Suppressor macrophage treated with lipopolysaccharide for 4 hours (primary cell): ENCODE measurements around the gene DSCAM.

Experiments
- DNase-seq: peaks from one replicate; pipeline ENCODE4 v3.0.0-alpha.2; 2020

The DSCAM gene

DNA sequence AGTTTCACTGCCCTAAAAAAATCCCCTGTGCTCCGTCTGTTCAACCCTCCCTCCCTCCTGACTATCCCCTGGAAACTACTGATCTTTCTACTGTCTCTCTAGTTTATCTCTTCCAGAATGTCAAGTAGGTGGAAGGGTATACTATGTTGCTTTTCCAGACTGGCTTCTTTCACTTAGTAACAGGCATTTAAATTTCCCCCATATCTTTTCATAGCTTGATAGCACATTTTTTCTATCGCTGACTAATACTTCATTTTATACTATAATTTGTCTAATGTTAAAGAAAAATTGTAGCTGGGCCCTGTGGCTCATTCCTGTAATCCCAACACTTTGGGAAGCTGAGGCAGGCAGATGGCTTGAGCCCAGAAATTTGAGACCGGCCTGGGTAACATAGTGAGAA, 142.8 kb downstream of the DSCAM start:
- DNase-seq: no peak

DNA sequence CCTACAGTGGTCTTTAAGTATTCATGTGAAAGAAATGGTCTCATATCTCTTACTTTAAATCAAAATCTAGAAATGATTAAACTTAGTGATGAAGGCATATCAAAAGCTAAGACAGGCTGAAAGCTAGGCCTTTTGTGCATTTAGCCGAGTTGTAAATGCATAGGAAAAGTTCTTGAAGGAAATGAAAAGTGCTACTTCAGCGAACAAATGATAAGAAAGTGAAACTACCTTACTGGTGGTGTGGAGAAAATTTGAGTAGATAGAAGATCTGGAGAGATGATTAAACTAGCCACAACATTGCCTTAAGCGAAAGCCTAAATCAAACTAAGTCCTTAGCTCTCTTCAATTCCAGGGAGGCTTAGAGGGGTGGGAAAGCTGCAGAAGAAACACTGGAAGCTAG, 147.6 kb downstream of the DSCAM start:
- DNase-seq: no peak

DNA sequence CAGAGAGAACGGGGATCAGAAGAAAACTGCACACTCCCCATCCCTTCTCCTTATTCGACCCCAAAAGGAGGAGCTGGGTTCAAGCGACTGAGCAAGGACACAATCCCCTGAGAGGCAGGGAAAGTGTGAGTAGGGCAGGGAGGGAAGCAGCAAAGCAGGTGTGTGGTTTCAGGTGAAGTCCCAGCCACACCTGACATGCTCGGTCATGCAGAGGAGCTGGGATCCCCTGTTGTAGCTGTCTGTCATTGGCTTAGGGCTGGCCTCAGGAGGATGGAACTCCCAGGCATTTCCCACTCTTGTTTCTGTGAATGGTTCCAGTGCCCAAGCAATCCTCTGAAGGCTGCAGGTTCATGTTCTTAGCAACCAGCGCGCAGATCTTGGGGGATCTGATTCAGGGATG, 150.7 kb downstream of the DSCAM start:
- DNase-seq: no peak

DNA sequence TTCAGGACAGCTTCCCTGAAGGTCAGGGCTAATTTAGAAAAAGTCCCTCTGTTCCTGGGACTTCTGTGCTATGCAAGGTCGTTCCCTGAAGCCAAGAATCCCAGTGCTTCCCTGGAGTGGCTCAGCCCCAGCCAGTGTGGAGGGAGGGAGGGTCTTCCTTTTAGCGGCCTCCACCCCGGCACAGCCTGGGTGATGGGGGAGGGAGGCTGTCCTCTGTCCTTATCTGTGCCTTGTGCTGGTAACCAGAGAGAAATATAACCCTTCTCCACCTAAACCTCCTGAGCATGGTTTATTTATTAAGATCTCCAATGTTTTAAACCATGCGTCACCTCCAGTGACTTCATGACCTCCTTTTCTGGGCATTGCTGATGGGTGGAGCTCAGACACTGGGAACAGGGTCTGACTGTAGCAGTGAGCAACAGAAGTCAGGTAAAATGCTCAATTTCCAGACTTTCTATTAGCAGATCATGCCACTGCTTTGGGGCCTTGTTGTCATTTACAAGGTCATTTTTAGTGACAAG, 157.1 kb downstream of the DSCAM start:
- DNase-seq: no peak

DNA sequence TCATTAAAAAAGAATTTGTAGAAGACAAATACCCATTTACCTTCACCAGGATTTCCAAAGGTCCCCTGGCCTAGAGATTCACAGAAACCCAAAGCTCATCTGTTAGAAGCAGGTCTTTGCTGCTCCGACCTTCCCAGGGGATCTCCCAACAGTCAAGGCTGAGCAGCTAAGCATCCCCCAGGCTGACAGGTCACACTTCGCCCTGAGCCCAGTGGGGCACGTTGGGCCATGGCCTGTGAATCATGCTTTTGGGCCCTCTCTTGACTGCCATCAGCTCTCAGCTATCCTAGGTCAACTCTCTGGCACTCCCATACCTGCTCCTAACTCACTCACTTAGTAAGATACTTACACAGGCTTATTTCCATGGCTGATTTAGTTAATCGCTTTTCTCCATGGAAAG, 157.7 kb downstream of the DSCAM start:
- DNase-seq: no peak

DNA sequence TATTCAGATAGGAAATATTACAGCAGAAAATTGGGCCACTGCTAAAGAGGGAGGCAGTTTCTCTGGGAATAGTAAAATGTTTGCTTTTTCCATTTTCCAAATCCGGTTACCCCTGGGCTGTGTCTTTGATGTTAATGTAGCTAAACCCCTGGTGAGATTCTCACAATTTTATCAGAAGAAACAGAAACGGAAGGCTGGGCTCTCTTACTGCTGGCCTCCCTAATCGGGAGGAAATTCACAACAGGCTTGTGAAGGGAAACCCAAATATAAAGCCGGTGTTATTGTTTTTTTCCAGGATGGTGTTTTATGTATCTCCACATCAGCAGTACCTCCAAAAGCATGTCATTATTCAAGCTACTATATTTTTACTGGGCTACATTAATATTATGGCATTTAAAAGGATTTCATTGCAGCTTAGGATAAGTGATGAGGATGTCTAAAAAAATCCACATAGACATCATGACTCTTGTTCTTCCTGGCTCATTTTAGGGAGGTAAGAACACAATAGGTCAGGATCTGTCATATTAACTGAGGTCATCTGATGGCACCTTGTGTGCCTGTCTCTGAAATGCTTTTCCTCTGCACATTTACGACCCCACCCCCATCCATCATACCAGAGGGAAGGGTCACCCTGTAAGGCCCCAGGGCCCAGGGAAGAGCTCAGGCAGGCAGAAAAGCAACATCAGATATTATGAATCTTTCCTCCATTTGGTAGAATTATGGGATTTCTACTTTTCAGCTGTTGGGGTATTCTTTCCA, 158.7 kb downstream of the DSCAM start:
- no peak for DNase-seq

DNA sequence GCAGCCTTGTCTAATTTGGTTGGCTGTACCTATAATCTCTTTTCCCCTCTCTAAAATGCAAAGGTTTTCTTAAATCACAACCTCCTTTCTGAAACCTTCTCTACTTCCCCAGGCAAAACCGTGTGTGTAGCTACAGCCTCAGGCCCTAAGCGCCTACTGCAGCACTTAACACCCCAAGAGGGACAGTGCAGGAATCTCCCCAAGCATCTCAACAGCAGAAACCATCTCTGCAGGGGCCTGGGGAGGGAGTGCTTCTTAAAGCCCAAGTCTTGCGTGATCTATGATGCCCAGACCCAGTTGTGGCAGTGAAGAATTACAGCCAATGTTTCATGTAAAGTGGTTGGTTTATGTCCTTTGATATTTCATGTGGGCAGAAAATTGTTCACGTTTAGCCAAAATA, 159.3 kb downstream of the DSCAM start:
- no peak for DNase-seq

DNA sequence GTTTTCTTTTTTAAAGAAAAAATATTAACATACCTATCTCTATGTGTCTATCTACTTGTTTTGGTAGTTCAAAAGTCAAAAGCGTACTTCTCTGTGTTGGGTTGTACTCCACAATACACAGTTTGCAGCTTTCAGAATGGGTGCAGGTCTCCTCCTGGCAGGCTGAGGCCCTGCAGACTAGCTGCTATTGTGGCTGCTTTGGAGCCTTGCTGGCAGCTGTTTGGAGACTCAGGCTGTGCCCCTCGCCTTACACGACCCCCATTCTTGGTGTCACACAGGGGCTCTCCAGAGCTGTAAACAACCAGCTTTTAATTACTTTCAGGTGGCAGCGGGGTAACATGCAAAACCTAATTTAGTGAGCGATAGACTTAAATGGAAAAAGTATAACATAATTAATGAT, 160.4 kb downstream of the DSCAM start:
- no peak for DNase-seq

DNA sequence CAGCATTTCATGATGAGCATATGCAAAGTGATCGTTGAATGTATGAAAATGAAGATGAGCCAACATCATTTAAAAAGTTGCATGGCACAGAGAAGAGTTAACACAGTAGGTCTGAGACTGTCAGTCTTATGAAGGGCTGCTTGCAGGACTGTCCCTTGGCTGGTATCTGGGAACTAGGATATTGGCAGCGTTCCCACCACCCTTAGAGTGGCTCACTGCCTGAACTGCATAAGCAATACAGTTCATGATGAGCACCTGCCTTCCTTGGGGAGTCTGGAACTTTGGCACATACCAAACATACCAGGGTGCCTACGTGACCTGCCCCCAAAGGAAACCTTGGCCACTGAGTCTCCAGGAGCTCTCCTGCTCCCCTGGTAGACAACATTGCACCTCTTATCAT, 161.8 kb downstream of the DSCAM start:
- DNase-seq: no peak

DNA sequence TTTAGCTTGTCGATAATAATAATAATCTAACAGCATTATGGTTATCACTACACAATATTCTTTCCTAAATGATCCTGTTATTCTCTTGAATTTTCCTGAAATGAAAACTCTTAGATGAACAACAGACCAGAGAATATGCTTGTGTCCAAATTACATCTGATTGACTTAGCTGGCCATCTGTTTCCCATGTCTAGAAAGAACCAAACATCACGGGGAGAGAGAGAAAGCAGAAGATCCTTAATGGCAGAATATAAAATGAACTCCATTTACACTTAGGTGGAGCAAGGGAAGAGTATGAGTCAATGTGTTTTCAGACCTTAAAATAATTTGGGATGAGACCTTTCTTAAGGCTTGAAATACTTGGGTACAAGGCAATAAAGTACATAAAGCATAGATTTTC, 162.2 kb downstream of the DSCAM start:
- no peak for DNase-seq

DNA sequence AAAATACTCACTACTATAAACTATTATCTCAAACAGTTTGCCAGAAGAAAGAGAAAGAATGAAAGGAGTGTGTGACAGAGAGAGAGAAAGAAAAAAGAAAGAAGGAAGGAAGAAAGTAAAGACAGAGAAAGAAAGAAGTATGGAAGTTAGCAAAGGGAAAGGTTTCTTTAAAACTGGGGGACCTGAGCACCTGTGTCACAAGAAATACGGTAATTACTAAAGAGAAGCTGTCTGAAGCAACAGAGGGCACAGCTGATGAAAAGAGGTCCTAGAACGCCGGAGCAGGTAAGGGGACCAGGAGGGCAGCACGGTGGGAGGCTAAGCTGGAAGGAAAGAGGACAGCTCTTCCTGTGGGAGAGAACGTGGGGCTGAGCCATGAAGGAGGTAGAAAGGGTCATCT, 163.6 kb downstream of the DSCAM start:
- no peak for DNase-seq

DNA sequence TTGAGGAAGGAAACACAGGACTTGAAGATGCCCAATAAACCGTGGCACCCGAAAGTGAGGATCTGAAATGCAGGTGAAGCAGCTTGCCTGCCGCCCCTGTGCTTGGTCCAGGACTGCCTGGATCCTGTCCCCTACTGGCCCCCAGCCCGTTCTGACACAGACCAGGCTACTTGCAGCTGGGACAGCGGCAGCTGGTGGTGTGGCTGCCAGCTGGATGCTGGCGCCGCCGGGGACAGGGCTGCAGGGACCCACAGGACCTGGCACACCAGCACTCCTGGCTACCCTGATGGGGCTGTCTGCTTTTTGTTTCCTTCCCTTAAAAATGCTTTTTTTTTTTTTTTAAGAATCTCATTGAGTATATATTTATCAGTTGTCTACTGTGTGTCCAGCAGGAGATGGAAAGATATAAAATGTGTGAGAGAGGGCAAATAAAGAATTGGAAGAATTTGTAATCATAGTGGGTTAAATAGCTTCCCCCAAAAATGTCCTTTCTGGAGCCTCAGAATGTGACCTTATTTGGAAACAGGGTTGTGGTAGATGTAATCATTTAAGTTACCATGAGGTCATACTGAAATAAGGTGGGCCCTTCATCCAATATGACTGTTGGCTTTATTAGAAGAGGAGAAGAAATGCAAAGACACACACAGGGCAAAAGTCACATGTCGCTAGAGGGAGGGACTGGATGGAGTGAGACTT, 165.6 kb downstream of the DSCAM start:
- no peak for DNase-seq

DNA sequence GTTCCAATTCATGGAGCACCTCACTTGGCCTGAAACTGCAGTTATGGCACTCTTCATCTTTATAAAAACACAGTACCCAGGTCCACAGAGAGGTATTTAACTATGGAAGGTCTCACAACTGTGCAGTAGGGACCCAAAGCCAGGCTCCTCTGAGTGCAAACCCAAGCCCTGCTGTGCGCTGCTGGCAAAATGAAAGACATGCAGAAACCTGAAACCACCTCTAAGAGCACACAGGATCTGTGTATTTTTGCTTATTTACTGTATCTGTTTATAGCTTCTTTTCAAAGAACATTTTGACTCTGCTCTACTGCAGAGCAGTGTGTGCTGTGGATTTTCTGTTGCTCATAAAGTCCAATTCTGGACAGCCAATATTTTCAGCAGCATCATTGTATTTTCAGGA, 166.6 kb downstream of the DSCAM start:
- no peak for DNase-seq

DNA sequence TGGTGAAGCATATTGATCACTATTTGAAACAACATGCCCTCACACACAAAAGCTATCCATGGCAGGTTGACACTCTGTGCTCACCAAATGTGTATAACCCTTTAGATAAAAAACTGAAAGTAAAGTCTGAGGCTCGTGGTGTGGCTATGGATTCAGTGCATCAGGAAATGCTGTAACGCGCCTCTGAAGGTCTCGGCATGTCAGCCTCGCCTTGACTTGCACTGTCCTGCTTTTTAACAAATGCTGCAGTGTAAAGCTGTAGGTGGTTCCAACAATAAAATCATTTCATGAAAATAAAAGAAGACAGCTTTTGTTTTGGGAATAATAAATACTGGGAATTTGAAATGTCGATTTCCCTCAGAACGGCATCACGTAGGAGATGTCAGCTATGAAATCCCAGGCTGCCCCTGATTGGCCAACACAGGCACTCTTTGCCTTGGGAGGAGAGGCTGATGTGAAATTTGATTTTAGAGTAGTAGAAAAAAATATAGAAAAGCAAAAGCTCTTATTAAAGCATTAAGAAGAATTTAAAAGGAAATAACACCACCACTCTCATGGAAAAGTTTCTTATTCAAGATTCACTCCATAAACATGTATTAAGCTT, 168.2 kb downstream of the DSCAM start:
- DNase-seq: no peak

DNA sequence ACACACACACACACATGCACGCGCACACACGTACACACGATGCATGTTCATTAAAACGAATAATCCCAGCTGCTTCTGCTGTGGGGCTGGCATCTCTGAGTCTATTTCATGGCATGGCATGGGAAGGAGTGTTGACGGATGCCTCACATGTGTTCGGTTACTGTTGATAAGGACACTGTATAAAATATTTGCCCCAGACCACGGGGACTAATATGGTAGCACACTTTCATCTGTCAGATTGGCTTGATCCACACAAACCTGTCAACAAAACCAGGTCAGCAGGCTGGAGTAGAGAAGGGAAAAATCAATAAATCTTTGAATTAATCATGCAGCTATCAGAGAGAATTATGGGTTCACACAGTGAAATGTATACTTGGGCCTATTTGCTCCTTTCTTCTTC, 171.9 kb downstream of the DSCAM start:
- DNase-seq: no peak

DNA sequence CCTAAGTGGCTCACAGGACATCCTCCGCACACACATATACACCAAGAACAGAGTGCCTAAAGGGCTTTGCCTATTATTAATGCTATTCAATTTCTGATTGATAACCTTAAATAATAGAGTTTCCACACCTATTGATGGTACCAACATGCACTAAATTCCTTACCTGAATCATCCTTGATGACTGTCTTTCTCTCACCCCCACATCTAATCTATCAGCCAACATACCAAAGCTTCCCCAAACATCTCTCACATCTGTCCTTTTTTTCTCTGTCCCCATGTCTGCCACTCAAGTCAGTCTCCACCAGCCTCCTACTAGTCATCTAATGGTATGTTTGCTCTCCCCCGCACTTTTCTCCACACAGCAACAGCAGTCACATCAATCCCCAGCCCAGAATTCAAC, 174.4 kb downstream of the DSCAM start:
- no peak for DNase-seq

DNA sequence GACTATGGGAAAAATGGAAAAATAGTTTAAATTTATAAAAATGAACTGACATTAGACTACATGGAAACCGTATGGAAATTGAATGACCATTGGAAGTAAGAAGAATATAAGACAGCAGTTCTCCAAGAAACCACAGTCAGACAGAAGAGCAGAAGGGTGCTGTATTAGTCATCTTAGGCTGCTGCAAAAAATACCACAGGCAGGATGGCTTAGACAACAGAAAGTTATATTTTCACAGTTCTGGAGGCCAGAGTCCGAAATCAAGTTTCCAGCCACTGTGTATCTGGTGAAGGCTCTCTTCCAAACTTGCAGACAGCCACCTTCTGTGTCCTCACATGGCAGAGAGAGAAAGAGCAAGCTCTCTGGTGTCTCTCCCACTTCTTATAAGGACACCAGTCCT, 175.2 kb downstream of the DSCAM start:
- no peak for DNase-seq

DNA sequence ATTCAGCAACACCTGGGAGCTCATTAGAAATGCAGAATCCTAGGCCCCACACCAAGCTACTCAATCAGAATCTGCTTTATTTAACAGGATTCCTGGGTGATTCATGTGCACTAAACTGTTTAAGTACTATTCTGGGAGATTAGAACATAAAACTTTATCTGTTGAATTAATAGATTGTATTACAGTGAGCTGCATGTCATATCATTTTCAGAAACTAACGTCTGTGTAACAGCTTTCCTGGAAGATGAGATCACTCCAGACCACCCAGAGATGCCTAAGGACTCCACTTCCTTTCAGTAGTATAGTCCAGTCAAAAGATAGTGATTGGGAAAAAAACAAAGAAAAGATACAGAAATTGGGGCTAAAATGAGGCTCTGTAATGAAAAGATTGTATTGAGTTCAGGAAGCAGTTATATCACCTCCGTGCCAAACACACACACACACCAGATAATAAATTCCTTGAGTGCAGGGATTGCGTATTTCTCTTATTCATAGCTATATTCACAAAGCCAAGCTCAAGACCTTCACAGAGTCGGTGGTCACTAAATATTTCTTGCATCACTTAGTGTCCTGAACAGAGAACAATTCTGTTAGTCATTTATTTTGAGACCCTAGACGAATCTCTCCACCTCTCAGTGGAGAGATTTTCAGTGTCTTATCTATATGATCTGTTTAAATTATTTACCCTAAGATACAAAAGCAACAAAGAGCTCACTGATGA, 178.2 kb downstream of the DSCAM start:
- no peak for DNase-seq

DNA sequence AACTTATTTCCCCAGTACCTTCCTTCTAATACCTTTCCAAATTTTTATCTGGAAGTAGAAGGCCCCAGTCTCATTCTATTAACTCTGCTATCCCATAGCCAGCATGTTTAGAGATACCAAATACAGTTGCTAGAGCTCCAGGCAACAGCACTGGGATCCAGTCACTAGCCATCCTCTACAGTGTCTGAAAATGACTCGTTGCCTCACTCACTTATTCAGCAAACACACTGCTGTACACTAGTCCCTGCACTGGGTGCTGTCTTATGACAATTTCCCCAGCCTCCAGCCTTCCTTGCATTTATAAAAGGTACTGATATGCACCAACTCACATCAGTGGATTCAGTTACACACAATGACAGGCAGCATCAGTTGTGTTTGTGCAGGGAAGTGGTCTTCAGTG, 179.0 kb downstream of the DSCAM start:
- no peak for DNase-seq

DNA sequence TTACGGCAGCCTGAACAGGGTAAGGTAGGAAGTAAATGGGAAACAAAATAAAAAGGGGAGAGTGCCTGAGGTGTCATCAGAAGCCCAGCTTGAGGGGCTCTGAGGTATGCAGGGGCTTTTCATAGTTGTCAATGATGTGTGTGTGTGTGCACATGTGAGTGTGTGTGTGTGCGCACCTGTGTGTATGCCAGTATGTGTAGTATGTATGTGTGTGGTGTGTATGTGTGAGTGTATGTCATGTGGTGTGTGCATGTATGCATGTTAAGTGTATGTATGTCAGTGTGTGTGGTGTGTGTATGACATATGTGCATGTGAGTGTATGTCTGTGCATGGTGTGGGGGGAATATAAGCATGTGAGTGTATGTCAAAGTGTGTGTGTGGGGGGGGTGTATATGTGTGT, 184.1 kb downstream of the DSCAM start:
- no peak for DNase-seq

DNA sequence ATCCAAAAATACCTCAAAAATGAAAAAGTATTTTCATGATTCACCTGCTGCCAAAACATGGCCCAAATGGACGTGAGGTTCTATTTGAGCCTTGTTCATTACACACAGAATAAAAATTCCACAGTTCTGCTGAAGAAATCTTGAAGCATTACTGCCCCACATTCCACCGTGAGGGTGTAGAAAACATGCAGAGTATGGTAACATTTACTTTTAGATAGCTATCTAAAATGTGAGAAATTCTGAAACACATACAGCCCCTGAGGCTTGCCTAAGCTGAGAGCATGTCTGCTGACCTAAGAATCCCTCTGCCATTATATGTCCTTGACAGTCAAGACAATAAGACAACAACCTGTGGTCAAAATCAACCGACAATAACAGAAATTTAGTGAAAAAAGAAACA, 186.5 kb downstream of the DSCAM start:
- no peak for DNase-seq

DNA sequence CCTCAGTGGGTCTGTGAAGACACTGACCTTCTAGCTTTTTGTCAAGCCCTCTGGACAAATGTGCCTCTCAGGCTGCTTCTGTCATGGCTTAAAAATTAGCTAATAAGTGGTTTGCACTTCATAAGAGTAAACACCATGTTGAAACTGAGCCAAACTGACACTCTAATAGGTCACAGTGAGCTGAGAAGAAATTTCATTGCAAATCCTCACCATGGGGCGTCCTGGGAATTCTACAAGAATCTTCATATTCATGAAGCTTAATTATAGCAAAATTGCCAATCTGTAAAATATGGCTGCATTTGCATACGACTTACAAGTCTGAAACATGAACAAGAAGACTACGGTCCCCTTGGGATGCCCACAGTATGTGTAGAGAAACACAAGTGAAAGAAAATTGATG, 188.6 kb downstream of the DSCAM start:
- DNase-seq: no peak

DNA sequence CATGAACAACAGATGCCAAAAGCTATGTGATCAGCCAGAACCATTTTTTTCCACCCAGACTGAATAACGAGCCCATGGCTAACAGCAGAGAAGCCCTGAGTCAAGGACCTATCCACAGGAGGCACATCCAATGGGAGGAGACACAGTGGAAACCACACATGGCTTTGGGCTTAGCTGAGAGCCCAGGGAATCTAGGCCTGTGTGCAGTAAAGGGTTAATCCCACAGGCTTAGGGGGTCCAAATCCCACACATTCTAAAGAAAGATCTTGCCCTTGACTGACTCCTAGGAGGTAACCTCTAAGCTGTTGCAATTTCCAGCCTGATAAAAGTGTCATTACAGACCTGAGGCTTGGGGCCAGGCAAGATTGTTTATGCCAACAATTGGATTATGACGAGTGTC, 194.5 kb downstream of the DSCAM start:
- DNase-seq: no peak

DNA sequence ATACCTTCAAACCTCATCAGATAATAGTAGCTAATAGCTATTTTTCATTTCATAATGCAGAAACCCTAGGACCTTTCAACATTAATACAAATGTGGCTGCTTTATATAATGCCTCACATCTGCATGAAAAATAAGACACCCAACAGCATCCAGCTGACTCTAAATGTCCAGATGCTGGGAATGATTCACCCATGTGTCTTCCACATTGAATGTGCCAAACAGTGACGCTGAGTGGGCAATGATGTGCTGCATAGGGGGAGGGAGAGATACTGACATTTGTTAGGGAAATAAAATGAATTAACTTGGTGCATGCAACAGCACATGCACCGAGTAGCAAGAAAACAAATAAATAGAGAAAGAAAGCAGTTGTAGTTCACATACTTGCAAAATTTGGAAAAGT, 199.3 kb downstream of the DSCAM start:
- DNase-seq: no peak
